ENCODE data around the gene SLIT3.
A peak's percentile ranks its signal among the peaks of the same experiment; 100 is the strongest.

SLIT3 gene

GRCh38 chr5:168693297-168693696 lies 607.6 kb downstream of the SLIT3 start:
- DNase-seq (ENCODE audit: low read depth in 4 of 4, low spot score in 1 of 4): no peak

DNA sequence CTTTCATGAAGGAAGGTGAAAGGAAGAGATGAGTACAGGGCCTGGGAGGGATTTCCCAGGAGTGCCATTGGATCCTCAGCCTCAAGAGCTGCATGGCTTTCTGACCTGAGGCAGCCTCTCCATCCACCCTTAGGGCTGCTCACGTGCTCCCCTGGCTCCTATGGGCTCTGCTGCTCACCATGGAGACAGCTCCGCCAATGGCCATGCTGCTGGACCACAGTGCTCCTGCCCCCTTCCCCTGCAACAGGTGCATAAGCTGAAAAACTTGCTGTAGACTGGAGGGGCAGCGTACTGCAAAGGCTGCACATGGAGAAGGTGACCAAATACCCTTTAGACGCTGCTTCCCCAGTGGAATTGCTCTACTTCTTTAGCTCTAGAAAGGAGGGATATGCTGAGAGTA lies 609.0 kb downstream of the SLIT3 start:
- no peak for DNase-seq (ENCODE audit: low read depth in 4 of 4, low spot score in 1 of 4)

DNA sequence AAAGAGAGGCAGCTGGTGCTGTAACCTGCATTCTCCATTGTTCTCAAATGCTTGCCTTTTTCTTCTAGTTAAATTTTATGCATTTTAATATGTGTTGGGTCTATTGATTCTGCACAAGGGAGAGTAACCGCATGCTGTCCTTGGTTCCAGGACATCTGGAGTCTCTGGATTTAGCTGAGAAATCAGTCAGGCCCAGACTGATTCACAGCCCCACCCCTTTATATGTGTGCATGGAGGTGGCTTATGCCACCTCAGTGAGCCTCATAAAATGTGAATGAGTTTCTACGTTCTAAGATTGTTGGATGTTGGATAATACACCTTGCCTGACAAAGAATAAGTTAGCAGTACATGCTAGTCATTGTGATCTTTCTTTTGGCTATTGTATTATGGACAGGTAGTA lies 611.7 kb downstream of the SLIT3 start:
- DNase-seq (ENCODE audit: low read depth in 4 of 4, low spot score in 1 of 4): no peak

GRCh38 chr5:168686837-168687236 lies 614.1 kb downstream of the SLIT3 start:
- no peak for DNase-seq (ENCODE audit: low read depth in 4 of 4, low spot score in 1 of 4)

- DNase-seq (ENCODE audit: low read depth in 4 of 4, low spot score in 1 of 4): no peak
Measured at GRCh38 chr5:168685566-168685965, 615.4 kb downstream of the SLIT3 start.

DNA sequence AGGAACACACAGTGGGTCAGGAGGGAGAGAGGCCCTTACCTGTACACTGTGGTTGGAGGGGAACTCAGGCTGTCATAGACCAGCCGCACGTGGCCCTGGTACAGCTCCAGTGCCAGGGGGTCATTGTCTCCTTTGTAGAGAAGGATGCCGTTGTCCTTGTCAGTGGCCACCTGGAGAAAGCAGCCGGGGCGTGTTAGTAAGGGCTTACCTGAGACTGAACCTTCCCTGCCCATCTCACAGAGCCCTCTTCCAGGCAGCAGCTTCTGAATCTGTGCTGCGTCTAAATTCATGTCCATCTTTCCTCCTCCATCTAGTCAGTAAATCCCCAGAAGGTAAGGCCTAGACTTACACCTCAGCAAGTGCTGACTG lies 617.0 kb downstream of the SLIT3 start:
- no peak for DNase-seq (ENCODE audit: low read depth in 4 of 4, low spot score in 1 of 4)

GRCh38 chr5:168683247-168683926 lies 617.6 kb downstream of the SLIT3 start:
- peak in 2 of 4 experiments; percentile 11 to 34 for DNase-seq (ENCODE audit: low read depth in 4 of 4, low spot score in 1 of 4)

DNA sequence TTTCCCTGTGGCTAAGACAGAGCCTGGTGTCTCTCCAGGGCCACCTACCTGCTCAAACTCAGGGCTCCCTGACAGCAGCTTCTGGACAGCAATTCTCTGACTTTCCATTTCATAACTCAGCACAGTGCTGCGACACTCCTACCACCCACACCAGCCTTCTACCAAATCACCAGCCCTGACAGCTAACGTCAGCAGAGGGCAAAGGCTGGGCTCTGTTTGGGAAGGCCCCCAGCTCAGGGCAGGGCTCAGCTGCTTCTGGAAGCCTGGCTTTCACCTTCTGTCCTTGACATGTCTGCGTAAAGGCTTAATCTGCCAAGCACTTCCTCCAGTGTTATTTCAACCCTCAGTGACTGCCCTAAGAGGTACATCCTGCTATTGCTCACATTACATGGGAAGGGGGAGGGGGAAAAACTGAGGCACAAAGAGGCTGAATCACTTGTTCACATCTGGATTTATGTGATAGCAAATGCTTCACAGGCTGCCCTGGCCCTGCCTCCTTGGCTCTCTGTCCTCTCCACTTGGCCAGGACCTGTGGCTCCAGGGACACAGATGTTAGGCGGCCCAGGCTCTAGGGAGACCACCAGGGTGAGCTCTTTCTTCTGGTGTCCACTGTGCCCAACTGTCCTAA lies 619.3 kb downstream of the SLIT3 start:
- DNase-seq (ENCODE audit: low read depth in 4 of 4, low spot score in 1 of 4): no peak

DNA sequence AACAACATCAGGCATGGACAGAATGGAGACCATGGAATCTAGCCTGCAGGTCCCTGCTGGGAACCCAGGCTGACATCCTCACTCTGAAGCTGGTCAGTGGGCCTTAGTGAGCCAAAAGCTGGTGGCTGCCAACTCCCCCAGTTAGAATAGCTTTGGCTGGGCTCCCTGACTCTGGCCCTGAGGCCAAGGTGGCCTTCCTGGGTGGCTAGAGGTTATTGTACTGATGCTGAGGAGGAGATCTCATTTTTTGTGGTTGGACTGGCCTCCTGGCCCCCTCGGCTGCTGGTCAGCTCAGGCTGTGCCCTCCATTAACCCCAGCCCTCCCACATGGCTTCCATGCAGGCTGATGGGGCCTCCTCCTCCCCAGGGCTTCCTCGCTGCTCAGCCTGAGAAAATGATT lies 620.5 kb downstream of the SLIT3 start:
- DNase-seq (ENCODE audit: low read depth in 4 of 4, low spot score in 1 of 4): no peak

- peak; percentile 41 to 49 (median 47) for DNase-seq (ENCODE audit: low read depth in 4 of 4, low spot score in 1 of 4)
Measured at GRCh38 chr5:168679515-168679920, 621.4 kb downstream of the SLIT3 start.

DNA sequence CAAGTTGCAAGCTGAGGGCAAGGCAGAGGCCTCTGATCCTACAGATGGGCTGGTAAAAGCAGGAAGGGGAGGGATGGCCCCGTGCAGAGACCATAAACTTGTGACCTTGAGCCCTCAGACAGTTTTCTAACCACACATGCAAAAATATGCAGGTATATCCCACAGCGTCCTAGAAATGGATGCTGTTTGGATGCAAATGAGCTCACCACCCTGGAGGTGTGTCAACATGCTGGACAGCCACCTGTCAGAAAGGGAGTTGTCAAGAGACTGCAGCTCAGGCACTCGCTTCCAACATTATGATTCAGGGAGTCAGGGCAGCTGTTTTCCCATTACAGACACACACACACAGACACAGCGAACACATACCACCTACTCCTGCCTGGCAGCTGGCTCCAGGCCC lies 624.4 kb downstream of the SLIT3 start:
- no peak for DNase-seq (ENCODE audit: low read depth in 4 of 4, low spot score in 1 of 4)

DNA sequence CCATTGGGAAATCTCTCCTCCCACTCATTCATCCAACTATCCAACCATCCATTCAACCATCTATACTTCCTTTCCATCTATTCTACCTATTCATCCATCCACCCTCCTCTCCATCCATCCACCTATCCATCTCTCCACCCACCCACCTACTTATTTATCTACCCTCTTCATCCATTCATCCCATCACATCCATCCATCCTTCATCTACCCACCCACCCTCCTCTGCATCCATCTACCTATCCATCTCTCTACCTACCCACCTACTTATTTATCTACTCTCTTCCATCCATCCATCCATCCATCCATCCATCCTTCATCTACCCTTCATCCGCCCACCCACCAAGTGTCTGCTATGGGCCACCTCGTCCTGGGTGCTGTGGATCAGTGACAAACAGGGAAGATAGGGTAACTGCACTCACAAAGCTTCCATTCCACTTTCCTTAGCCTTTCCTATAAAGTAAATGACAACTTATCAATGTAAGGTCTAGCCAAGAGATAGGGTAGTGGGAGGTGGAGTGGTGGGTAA lies 625.0 kb downstream of the SLIT3 start:
- no peak for DNase-seq (ENCODE audit: low read depth in 4 of 4, low spot score in 1 of 4)

- no peak for DNase-seq (ENCODE audit: low read depth in 4 of 4, low spot score in 1 of 4)
Measured at GRCh38 chr5:168674893-168675482, 626.0 kb downstream of the SLIT3 start.

GRCh38 chr5:168672888-168673287 lies 628.1 kb downstream of the SLIT3 start:
- DNase-seq (ENCODE audit: low read depth in 4 of 4, low spot score in 1 of 4): no peak

- no peak for DNase-seq (ENCODE audit: low read depth in 4 of 4, low spot score in 1 of 4)
Measured at GRCh38 chr5:168672016-168672415, 628.9 kb downstream of the SLIT3 start.

DNA sequence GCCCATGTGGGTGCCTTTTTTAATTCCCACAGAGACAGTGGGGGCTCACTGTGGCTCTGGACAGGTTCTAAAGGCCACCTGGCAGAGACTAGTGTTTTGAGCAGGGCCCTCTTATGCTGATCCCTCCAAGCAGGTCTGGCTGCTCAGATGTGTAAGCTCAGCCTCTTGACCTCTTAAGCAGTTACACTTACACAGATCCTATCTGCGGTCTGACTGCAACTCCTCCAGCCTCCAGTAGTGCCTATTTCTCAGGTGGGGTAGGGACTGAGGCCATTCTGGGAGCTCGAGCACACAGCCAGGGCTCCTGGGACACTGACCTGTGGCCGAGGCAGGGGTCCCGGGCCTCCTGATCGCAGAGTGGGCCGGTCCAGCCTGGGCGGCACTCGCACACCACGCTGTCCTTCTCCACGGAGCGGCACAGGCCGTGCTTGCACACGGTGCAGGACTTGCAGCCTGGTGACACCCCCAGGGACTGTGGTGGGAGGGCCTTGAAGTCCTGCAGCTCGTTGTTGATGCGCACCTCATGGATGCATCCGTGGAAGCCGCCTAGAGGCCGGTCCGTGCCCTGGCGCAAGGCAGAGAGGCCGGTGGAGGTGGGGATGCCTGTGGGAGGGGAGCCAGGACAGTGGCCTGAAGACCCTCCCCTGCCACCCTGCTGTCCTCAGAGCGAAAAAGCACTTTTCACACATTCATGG lies 629.9 kb downstream of the SLIT3 start:
- DNase-seq (ENCODE audit: low read depth in 4 of 4, low spot score in 1 of 4): no peak

GRCh38 chr5:168669668-168670378 lies 631.1 kb downstream of the SLIT3 start:
- no peak for DNase-seq (ENCODE audit: low read depth in 4 of 4, low spot score in 1 of 4)

DNA sequence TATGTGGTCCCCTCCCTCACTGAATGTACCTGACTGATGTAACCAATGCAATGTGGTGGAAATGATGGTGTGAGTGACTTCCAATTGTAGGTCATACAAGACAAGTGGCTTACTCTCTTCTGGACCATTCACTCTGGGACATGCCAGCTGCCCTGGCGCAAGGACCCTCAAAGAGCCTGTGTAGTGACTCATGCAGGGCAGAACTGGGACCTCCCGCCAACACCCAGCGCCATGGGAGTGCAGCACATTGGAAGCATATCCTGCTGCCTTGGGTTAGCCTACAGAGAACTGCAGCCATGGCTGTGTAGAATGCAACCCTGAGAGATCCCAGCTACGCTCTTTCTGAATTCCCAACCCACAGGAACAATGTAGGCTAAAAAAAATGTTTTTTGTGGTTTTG lies 631.8 kb downstream of the SLIT3 start:
- DNase-seq (ENCODE audit: low read depth in 4 of 4, low spot score in 1 of 4): no peak

GRCh38 chr5:168668078-168668477 lies 632.9 kb downstream of the SLIT3 start:
- no peak for DNase-seq (ENCODE audit: low read depth in 4 of 4, low spot score in 1 of 4)

- no peak for DNase-seq (ENCODE audit: low read depth in 4 of 4, low spot score in 1 of 4)
Measured at GRCh38 chr5:168667301-168667840, 633.6 kb downstream of the SLIT3 start.

- no peak for DNase-seq (ENCODE audit: low read depth in 4 of 4, low spot score in 1 of 4)
Measured at GRCh38 chr5:168666356-168666755, 634.6 kb downstream of the SLIT3 start.
